Prostate gland (tissue), 2 donors: ENCODE measurements around the gene RNF149. TPM values are rescaled to one million over a fixed set of nuclear protein-coding genes. Genes with fewer than 3 reads are reported as not detected.
"Not testable (repeated sequence)": the region's sequence is repeated elsewhere in the genome, so short reads cannot be mapped to it uniquely, and the experiment has no call there.

Source experiments
- DNase-seq: peaks from one replicate; pipeline ENCODE4 v3.0.0-alpha.2; 2019; ENCODE audit warnings: low spot score
- H3K27ac ChIP-seq, 2 donors: fragments of 200-600 bp; sonication (generic); 2 replicates each; pipeline ENCODE4 v1.5.1; 2017 to 2019
- H3K27me3 ChIP-seq: fragments of 200-600 bp; sonication (generic); replicated peaks from 2 replicates; pipeline ENCODE4 v1.5.1; 2019; ENCODE audit not compliant: insufficient read depth
- H3K36me3 ChIP-seq, 2 donors: fragments of 200-600 bp; sonication (generic); 1 replicate in 1 of 2; 2 replicates in 1 of 2; pipeline versions ENCODE4 v1.5.1 to v1.8.1; 2017 to 2019
- H3K4me1 ChIP-seq: fragments of 200-600 bp; sonication (generic); replicated peaks from 2 replicates; pipeline ENCODE4 v1.5.1; 2019
- H3K4me3 ChIP-seq, 2 donors: fragments of 200-600 bp; sonication (generic); 2 replicates each; pipeline ENCODE4 v1.5.1; 2017 to 2019
- H3K9me3 ChIP-seq: fragments of 200-600 bp; sonication (generic); 2 replicates; pipeline ENCODE4 v1.5.1; 2017
- CTCF ChIP-seq, 4 experiments: fragments of 200-600 bp in 2 of 4; fragments of 450-650 bp in 2 of 4; sonication (generic) in 2 of 4; IDR thresholded peaks; 1 replicate in 3 of 4; 2 replicates in 1 of 4; pipeline ENCODE4 v1.5.1; 2016 to 2019; ENCODE audit warnings: antibody characterized with exemption in 4 of 4, mild to moderate bottlenecking in 2 of 4, moderate library complexity in 2 of 4
- POLR2A ChIP-seq: fragments of 450-650 bp; IDR thresholded peaks from one replicate; pipeline ENCODE4 v1.6.1; 2016; ENCODE audit warnings: antibody characterized with exemption, mild to moderate bottlenecking
- POLR2AphosphoS5 ChIP-seq: sonication (generic); formaldehyde crosslinking; IDR thresholded peaks from one replicate; pipeline ENCODE4 v1.6.1; 2017; ENCODE audit warnings: antibody characterized with exemption
- WGBS: methylation state at CpG from one replicate; pipeline ENCODE4 v1.1.5; 2018; 5-methylcytosine and 5-hydroxymethylcytosine counted together
- intact Hi-C: fragments of 100-400 bp; cut with DNase I; formaldehyde crosslinking; loops from one replicate; pipeline ENCODE4 v1.14.2; 2022
- total RNA-seq, 2 donors: library from RNA; depleted of rRNA; stranded (reverse); fragments of >200 nt; gene quantifications; one replicate each; pipeline ENCODE4 v1.1.0, GENCODE V29; 2016

The RNF149 gene
- total RNA-seq, 2 donors from 2014 or later: 57.2 to 75.4 TPM

- peak; percentile 53 for DNase-seq
- H3K27me3 ChIP-seq, H3K4me1 ChIP-seq, H3K9me3 ChIP-seq, intact Hi-C loops, H3K4me3 ChIP-seq, H3K36me3 ChIP-seq: not testable (repeated sequence)
- WGBS: 63% methylated on average over 4 of the region's 4 CpGs
- H3K27ac ChIP-seq: peak overlapping the region; percentile 55 to 72
- peak; percentile 54 for TF ChIP-seq POLR2AphosphoS5
Measured at GRCh38 chr2:101244373-101244772, 64.1 kb downstream of the RNF149 start.

DNA sequence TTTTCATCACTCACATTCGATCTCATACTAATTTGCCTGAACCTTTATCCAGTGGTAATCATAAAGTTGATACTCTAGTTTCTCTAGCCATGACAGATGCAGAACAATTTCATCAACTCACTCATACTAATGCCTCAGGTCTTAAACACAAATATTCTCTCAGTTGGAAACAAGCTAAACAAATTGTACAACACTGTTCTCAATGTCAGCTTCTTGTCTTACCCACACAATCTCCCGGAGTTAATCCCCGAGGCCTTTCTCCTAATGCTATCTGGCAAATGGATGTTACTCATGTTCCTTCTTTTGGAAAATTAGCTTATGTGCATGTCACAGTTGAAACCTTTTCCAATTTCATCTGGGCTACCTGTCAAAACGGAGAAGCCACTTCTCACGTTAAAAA is 67.3 kb downstream of the RNF149 start:
- intact Hi-C loops: no loop called here
- DNase-seq: no peak
- TF ChIP-seq POLR2AphosphoS5 (no peak), POLR2A (no peak), CTCF (IDR thresholded peaks at IDR 0.05) (no peak)
- Histone ChIP-seq H3K4me1 (peaks cover 19% of the 10 kb centered on the region), H3K36me3 (no peaks in the 10 kb centered on the region), H3K9me3 (no peaks in the 10 kb centered on the region), H3K27ac (peak overlapping the region; percentile 83 to 87), H3K27me3 (no peaks in the 10 kb centered on the region), H3K4me3 (no peak overlapping the region)
- WGBS: 57% methylated on average over 5 of the region's 5 CpGs

DNA sequence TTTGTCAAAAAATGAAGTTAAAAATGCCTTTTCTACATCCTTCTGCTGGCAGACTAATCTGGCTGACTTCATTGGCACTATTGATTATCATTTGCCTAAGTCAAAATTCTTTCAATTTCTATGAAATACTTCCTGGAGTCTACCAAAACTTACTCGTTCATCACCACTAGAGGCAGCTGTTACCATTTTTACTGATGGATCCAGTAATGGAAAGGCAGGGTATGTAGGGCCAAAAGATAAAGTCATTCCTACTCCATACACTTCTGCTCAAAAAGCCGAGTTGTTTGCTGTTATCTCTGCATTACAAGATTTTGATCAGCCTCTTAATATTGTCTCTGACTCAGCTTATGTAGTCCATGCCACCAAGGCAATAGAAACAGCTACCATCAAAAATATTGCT is 67.8 kb downstream of the RNF149 start:
- H3K4me3 ChIP-seq, intact Hi-C loops, H3K9me3 ChIP-seq, H3K27me3 ChIP-seq, DNase-seq, H3K36me3 ChIP-seq: not testable (repeated sequence)
- H3K27ac ChIP-seq: peak overlapping the region; percentile 83 to 87
- H3K4me1 ChIP-seq: peaks cover 19% of the 10 kb centered on the region
- TF ChIP-seq CTCF (IDR thresholded peaks at IDR 0.05): peak in 3 of 4 experiments; percentile 48 to 67 (median 65)
- WGBS: 19% methylated on average over 2 of the region's 2 CpGs

DNA sequence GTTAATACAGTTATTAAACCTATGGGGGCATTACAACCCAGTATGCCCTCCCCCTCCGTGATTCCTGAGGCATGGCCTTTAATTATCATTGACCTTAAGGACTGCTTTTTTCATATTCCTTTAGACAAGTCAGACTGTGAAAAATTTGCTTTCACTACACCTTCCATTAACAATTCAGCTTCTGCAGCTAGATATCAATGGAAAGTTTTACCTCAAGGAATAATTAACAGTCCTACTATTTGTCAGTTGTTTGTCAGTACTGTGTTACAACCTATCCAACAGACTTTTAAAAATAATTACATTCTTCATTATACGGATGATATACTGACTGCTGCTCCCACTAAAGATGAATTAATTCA is 68.8 kb downstream of the RNF149 start:
- Histone ChIP-seq H3K4me1 (peaks cover 19% of the 10 kb centered on the region), H3K27ac (peak overlapping the region; percentile 83 to 87)
- H3K4me3 ChIP-seq, H3K27me3 ChIP-seq, intact Hi-C loops, H3K36me3 ChIP-seq, H3K9me3 ChIP-seq, DNase-seq: not testable (repeated sequence)
- WGBS: 48% methylated on average over 2 of the region's 2 CpGs

GRCh38 chr2:101238930-101239759 is 69.4 kb downstream of the RNF149 start:
- no peaks in the 10 kb centered on the region for H3K27me3 ChIP-seq
- intact Hi-C loops: no loop called here
- WGBS: 41% methylated on average over 12 of the region's 12 CpGs
- DNase-seq: peak; percentile 88
- no peaks in the 10 kb centered on the region for H3K36me3 ChIP-seq
- peak in 1 of 4 experiments; percentile 5 for TF ChIP-seq CTCF (IDR thresholded peaks at IDR 0.05)
- peak; percentile 76 for TF ChIP-seq POLR2AphosphoS5
- no peak for TF ChIP-seq POLR2A
- H3K4me1 ChIP-seq: peaks cover 19% of the 10 kb centered on the region
- H3K4me3 ChIP-seq: no peak overlapping the region
- no peaks in the 10 kb centered on the region for H3K9me3 ChIP-seq
- peak overlapping the region; percentile 83 to 87 for H3K27ac ChIP-seq

GRCh38 chr2:101237944-101238343 is 70.6 kb downstream of the RNF149 start:
- H3K27me3 ChIP-seq, DNase-seq, H3K9me3 ChIP-seq, H3K36me3 ChIP-seq, intact Hi-C loops, H3K4me3 ChIP-seq: not testable (repeated sequence)
- Histone ChIP-seq H3K4me1 (peaks cover 19% of the 10 kb centered on the region), H3K27ac (peak overlapping the region; percentile 55 to 87)
- peak; percentile 51 for TF ChIP-seq POLR2AphosphoS5
- WGBS: 31% methylated on average over 5 of the region's 5 CpGs

DNA sequence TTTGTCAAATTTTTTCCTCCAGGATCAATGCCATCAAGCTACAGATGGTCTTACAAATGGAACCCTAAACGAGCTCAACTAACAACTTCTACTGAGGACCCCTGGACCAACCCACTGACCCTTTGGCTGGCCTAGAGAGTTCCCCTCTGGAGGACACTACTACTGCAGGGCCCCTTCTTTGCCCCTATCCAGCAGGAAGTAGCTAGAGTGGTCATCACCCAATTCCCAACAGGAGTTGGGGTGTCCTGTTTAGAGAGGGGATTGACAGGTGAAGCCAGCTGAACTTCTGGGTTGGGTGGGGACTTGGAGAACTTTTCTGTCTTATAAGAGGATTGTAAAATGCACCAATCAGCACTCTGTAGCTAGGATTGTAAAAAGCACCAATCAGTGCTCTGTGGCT is 72.5 kb downstream of the RNF149 start:
- WGBS: 83% methylated on average over 1 of the region's 1 CpG
- H3K27me3 ChIP-seq, DNase-seq, intact Hi-C loops, H3K4me3 ChIP-seq, H3K36me3 ChIP-seq, H3K9me3 ChIP-seq: not testable (repeated sequence)
- peak overlapping the region; percentile 33 to 87 for H3K27ac ChIP-seq
- peaks cover 19% of the 10 kb centered on the region for H3K4me1 ChIP-seq
